Breast epithelium (tissue), 3 donors: ENCODE data around the gene KLF5.

Experiments used
- POLR2A ChIP-seq: fragments of 450-650 bp; IDR thresholded peaks from one replicate; pipeline ENCODE4 v1.6.1; 2016; ENCODE audit warnings: antibody characterized with exemption, mild to moderate bottlenecking, moderate library complexity
- POLR2AphosphoS5 ChIP-seq, 3 donors: sonication (generic); formaldehyde crosslinking; IDR thresholded peaks; one replicate each; pipeline ENCODE4 v1.6.1; 2017; ENCODE audit warnings: antibody characterized with exemption in 3 of 3
- TF ChIP-seq, protein P1 (sequence below), 3 donors: fragments of 450-650 bp; IDR thresholded peaks; one replicate each; pipeline ENCODE4 v1.5.1; 2016 to 2017; ENCODE audit warnings: antibody characterized with exemption in 3 of 3, mild to moderate bottlenecking in 3 of 3, moderate library complexity in 3 of 3

DNA sequence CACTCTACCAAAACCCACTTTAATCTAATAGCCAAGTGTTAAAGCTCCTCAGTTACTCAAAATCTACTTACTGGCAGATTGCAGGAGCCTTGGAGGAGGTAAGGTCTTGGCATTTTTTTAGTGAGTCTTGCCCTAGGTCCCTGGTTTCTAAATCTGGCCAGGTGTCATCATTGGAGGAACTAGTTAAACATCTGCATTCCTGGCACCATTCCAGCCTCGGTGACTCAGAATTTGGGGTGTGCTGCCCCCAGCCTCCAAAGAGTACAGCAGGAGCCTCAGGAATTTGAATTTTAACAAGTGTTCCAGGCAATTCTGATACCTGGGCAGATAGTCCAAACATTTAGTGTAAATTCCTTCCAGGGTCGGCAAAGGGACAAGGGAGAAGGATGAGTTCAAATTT, 37.4 kb downstream of the KLF5 start:
- TF ChIP-seq, protein P1, sequence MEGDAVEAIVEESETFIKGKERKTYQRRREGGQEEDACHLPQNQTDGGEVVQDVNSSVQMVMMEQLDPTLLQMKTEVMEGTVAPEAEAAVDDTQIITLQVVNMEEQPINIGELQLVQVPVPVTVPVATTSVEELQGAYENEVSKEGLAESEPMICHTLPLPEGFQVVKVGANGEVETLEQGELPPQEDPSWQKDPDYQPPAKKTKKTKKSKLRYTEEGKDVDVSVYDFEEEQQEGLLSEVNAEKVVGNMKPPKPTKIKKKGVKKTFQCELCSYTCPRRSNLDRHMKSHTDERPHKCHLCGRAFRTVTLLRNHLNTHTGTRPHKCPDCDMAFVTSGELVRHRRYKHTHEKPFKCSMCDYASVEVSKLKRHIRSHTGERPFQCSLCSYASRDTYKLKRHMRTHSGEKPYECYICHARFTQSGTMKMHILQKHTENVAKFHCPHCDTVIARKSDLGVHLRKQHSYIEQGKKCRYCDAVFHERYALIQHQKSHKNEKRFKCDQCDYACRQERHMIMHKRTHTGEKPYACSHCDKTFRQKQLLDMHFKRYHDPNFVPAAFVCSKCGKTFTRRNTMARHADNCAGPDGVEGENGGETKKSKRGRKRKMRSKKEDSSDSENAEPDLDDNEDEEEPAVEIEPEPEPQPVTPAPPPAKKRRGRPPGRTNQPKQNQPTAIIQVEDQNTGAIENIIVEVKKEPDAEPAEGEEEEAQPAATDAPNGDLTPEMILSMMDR (IDR thresholded peaks at IDR 0.05), result no peak
- TF ChIP-seq POLR2AphosphoS5 (IDR thresholded peaks at IDR 0.05), result no peak
- no peak for TF ChIP-seq POLR2A
